SK-N-SH (cell line): ENCODE measurements around the gene ATP1A4. TPM values are rescaled to one million over a fixed set of nuclear protein-coding genes. Genes with fewer than 3 reads are reported as not detected.
A peak's percentile ranks its signal among the peaks of the same experiment; 100 is the strongest.

Experiments
- CTCF ChIA-PET: fragments of 300-600, 350-600 bp; formaldehyde crosslinking; extraction: SDS; loops from one replicate; lab custom pipeline; 2021; lab: Yijun Ruan, JAX
- POLR2A ChIA-PET: fragments of 350-600 bp; sonication (Branson Sonifier 250); formaldehyde crosslinking; extraction: SDS; loops from one replicate; lab custom pipeline; 2020; ENCODE audit warnings: antibody characterized with exemption, inconsistent platforms; lab: Yijun Ruan, JAX
- DNase-seq: peaks from one replicate; pipeline ENCODE4 v3.0.0; 2012
- H2AFZ ChIP-seq: fragments of 200-600 bp; sonication (generic); 2 replicates; pipeline ENCODE4 v1.8.1; 2016; ENCODE audit warnings: antibody characterized with exemption, mild to moderate bottlenecking, low read depth
- H3F3A ChIP-seq: fragments of 200-600 bp; sonication (generic); replicated peaks from 2 replicates; pipeline ENCODE3; 2016; ENCODE audit warnings: antibody characterized with exemption, mild to moderate bottlenecking; ENCODE audit not compliant: insufficient read depth
- H3K27ac ChIP-seq, 2 experiments: fragments of 200-500 bp in 1 of 2; fragments of 200-600 bp in 1 of 2; sonication (Bioruptor generic) in 1 of 2; sonication (generic), shearing (Covaris generic) in 1 of 2; 2 replicates each; pipeline versions ENCODE4 v1.5.1 to v1.6.1; 2014 to 2016; ENCODE audit warnings: low read depth in 2 of 2, inconsistent platforms in 1 of 2, low read length in 1 of 2, mild to moderate bottlenecking in 1 of 2, mixed read lengths in 1 of 2
- H3K27me3 ChIP-seq: fragments of 200-600 bp; sonication (generic), shearing (Covaris generic); 2 replicates; pipeline ENCODE4 v1.6.1; 2016; ENCODE audit warnings: mixed run types; ENCODE audit not compliant: insufficient read depth
- H3K36me3 ChIP-seq, 2 experiments: fragments of 200-500 bp in 1 of 2; fragments of 200-600 bp in 1 of 2; sonication (Bioruptor generic) in 1 of 2; sonication (generic) in 1 of 2; replicated peaks in 1 of 2; 2 replicates each; pipeline versions ENCODE3 to v1.5.1; 2014 to 2016; ENCODE audit warnings: low read length in 1 of 2, mild to moderate bottlenecking in 1 of 2; ENCODE audit not compliant: insufficient read depth in 2 of 2, control insufficient read depth in 1 of 2
- H3K4me1 ChIP-seq, 2 experiments: fragments of 200-500 bp in 1 of 2; fragments of 200-600 bp in 1 of 2; sonication (Bioruptor generic) in 1 of 2; sonication (generic), shearing (Covaris generic) in 1 of 2; 2 replicates each; pipeline versions ENCODE4 v1.5.1 to v1.6.1; 2014 to 2016; ENCODE audit warnings: low read depth in 1 of 2, low read length in 1 of 2, mixed run types in 1 of 2; ENCODE audit not compliant: insufficient read depth in 2 of 2, control insufficient read depth in 1 of 2
- H3K4me2 ChIP-seq: fragments of 200-600 bp; sonication (generic), shearing (Covaris generic); 2 replicates; pipeline ENCODE4 v1.6.1; 2017; ENCODE audit warnings: mixed run types
- H3K4me3 ChIP-seq, 2 experiments: fragments of 200-500 bp in 1 of 2; fragments of 200-600 bp in 1 of 2; sonication (Bioruptor generic) in 1 of 2; sonication (generic), shearing (Covaris generic) in 1 of 2; 2 replicates each; pipeline versions ENCODE4 v1.5.1 to v1.8.1; 2014 to 2016; ENCODE audit warnings: low read depth in 2 of 2, inconsistent platforms in 1 of 2, low read length in 1 of 2, mild to moderate bottlenecking in 1 of 2, mixed read lengths in 1 of 2, moderate library complexity in 1 of 2
- H3K79me2 ChIP-seq: fragments of 200-600 bp; sonication (generic); 2 replicates; pipeline ENCODE4 v1.8.1; 2017; ENCODE audit warnings: mild to moderate bottlenecking; ENCODE audit not compliant: insufficient read depth
- H3K9ac ChIP-seq: fragments of 200-600 bp; sonication (generic); 2 replicates; pipeline ENCODE4 v1.6.1; 2017; ENCODE audit warnings: mixed run types
- H3K9me2 ChIP-seq: fragments of 200-600 bp; sonication (generic); 2 replicates; pipeline ENCODE4 v1.6.1; 2017; ENCODE audit warnings: mixed run types
- H3K9me3 ChIP-seq: fragments of 200-600 bp; sonication (generic); 2 replicates; pipeline ENCODE4 v1.6.1; 2017; ENCODE audit warnings: mixed run types, mild to moderate bottlenecking, moderate library complexity
- H4K20me1 ChIP-seq: fragments of 200-600 bp; sonication (generic); 2 replicates; pipeline ENCODE4 v1.6.1; 2017; ENCODE audit warnings: mild to moderate bottlenecking, mixed run types; ENCODE audit not compliant: insufficient read depth
- FOXJ3 ChIP-seq: sonication (generic); formaldehyde crosslinking; IDR thresholded peaks from 2 replicates; pipeline ENCODE4 v1.5.1; 2020; ENCODE audit warnings: mild to moderate bottlenecking, missing genetic modification reagents
- FOXM1 ChIP-seq: IDR thresholded peaks from 2 replicates; pipeline ENCODE4 v1.4.0; 2012; ENCODE audit warnings: low read depth, mild to moderate bottlenecking
- MXI1 ChIP-seq: IDR thresholded peaks from 2 replicates; pipeline ENCODE4 v1.6.1; 2012; ENCODE audit warnings: mild to moderate bottlenecking, low read depth, low read length, improper control_type of control experiment
- NFIC ChIP-seq: IDR thresholded peaks from 2 replicates; pipeline ENCODE4 v1.4.0; 2012; ENCODE audit warnings: borderline replicate concordance
- RAD21 ChIP-seq: IDR thresholded peaks from 2 replicates; pipeline ENCODE4 v1.6.1; 2012; ENCODE audit warnings: mild to moderate bottlenecking, low read length
- RXRA ChIP-seq: IDR thresholded peaks from 2 replicates; pipeline ENCODE4 v1.4.0; 2012; ENCODE audit warnings: low read depth, mild to moderate bottlenecking, borderline replicate concordance
- TCF12 ChIP-seq: IDR thresholded peaks from 2 replicates; pipeline ENCODE4 v1.4.0; 2012
- YY1 ChIP-seq: IDR thresholded peaks from 2 replicates; pipeline ENCODE4 v1.4.0; 2012; ENCODE audit warnings: low read depth, mild to moderate bottlenecking
- WGBS: methylation state at CpG from one replicate; pipeline ENCODE4 v1.1.6; 2017; ENCODE audit warnings: low lambda C conversion rate; 5-methylcytosine and 5-hydroxymethylcytosine counted together
- polyA plus RNA-seq, 3 experiments: library from polyadenylated mRNA; depleted of rRNA; stranded (reverse); fragments of >200 nt; gene quantifications; 2 replicates each; pipeline ENCODE4 v1.2.3, GENCODE V29; 2012
- TF ChIP-seq, protein P1 (sequence below): IDR thresholded peaks from 2 replicates; pipeline ENCODE4; 2012
- TF ChIP-seq, protein P2 (sequence below): IDR thresholded peaks from 2 replicates; pipeline ENCODE4 v1.6.1; 2012; ENCODE audit warnings: mild to moderate bottlenecking, low read depth, low read length, moderate library complexity
- TF ChIP-seq, protein P3 (sequence below): fragments of 150-350 bp; IDR thresholded peaks from 2 replicates; pipeline ENCODE4 v1.6.1; 2017; ENCODE audit warnings: antibody characterized with exemption, low read length, low read depth, borderline replicate concordance

Gene ATP1A4
- polyA plus RNA-seq, 1 of the 3 experiments (the other 2 are of a cell fraction): not detected

DNA sequence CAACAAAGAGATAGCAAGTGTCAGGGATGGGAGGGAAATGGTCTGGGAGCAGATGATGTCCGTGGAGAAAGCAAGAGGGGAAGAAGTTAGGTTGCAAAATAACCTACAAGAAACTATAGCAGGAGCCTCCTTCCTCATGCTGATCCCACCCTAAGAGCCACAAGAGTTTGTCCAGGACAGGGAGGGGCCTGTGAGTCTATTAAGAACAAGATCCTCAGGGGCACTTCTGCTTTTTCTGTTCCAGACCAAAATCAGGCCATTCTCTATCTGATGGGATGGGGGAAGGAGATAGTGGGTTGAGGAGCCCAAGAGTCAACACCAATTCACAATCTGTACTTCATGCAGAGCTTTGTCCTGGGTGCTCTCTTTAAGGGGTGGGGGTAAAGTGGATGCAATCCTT lies 7.7 kb upstream of the ATP1A4 start (continued):
- TF ChIP-seq, protein P1, sequence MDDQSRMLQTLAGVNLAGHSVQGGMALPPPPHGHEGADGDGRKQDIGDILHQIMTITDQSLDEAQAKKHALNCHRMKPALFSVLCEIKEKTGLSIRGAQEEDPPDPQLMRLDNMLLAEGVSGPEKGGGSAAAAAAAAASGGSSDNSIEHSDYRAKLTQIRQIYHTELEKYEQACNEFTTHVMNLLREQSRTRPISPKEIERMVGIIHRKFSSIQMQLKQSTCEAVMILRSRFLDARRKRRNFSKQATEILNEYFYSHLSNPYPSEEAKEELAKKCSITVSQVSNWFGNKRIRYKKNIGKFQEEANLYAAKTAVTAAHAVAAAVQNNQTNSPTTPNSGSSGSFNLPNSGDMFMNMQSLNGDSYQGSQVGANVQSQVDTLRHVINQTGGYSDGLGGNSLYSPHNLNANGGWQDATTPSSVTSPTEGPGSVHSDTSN: no peak
- TF ChIP-seq, protein P2, sequence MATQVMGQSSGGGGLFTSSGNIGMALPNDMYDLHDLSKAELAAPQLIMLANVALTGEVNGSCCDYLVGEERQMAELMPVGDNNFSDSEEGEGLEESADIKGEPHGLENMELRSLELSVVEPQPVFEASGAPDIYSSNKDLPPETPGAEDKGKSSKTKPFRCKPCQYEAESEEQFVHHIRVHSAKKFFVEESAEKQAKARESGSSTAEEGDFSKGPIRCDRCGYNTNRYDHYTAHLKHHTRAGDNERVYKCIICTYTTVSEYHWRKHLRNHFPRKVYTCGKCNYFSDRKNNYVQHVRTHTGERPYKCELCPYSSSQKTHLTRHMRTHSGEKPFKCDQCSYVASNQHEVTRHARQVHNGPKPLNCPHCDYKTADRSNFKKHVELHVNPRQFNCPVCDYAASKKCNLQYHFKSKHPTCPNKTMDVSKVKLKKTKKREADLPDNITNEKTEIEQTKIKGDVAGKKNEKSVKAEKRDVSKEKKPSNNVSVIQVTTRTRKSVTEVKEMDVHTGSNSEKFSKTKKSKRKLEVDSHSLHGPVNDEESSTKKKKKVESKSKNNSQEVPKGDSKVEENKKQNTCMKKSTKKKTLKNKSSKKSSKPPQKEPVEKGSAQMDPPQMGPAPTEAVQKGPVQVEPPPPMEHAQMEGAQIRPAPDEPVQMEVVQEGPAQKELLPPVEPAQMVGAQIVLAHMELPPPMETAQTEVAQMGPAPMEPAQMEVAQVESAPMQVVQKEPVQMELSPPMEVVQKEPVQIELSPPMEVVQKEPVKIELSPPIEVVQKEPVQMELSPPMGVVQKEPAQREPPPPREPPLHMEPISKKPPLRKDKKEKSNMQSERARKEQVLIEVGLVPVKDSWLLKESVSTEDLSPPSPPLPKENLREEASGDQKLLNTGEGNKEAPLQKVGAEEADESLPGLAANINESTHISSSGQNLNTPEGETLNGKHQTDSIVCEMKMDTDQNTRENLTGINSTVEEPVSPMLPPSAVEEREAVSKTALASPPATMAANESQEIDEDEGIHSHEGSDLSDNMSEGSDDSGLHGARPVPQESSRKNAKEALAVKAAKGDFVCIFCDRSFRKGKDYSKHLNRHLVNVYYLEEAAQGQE: no peak
- TF ChIP-seq FOXJ3 (CRISPR knock-in tag) (no peak), TCF12 (no peak)
- TF ChIP-seq, protein P3, sequence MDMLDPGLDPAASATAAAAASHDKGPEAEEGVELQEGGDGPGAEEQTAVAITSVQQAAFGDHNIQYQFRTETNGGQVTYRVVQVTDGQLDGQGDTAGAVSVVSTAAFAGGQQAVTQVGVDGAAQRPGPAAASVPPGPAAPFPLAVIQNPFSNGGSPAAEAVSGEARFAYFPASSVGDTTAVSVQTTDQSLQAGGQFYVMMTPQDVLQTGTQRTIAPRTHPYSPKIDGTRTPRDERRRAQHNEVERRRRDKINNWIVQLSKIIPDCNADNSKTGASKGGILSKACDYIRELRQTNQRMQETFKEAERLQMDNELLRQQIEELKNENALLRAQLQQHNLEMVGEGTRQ: no peak

DNA sequence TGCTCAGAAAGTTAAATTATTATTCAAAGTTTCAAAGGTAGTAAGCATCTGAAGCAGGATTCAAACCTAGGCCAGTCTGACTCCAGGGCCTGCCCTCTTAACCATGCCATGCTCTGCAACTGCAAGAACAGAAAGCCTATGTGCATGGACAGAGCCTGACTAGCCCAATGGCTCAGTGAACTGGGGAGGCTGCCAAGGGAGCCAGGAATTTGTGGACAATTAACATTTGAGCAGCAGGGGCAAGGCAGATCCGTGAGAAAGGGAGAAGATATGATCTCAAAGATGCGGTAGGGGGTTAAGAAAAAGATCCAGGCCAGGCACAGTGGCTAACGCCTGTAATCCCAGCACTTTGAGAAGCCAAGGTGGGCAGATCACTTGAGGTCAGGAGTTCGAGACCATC lies 6.5 kb upstream of the ATP1A4 start:
- Histone ChIP-seq H3K4me2 (peak overlapping the region; percentile 29; the same call in 1 of the 2 replicates), H3K9me2 (no peaks in the 10 kb centered on the region), H3K27me3 (peaks cover 26% of the 10 kb centered on the region; the same call in 1 of the 2 replicates), H3K4me1 (0 out of 4 replicates have a peak, but pooled peaks cover 0 to 7% of the 10 kb centered on the region in 2 experiments), H3K79me2 (no peaks in the 10 kb centered on the region), H4K20me1 (no peaks in the 10 kb centered on the region), H3K36me3 (no peaks in the 10 kb centered on the region), H2AFZ (no peak overlapping the region), H3K4me3 (no peak overlapping the region), H3K27ac (peak overlapping the region in 1 of 2 experiments; percentile 23; a peak in 1 of 4 replicates), H3K9me3 (no peaks in the 10 kb centered on the region), H3F3A (no peaks in the 10 kb centered on the region), H3K9ac (no peak overlapping the region)
- no peak for DNase-seq
- ChIA-PET CTCF (interaction anchor here (1.2 to 1.8 kb wide), 2 partner anchors 27 to 75 kb away, joined by 3 to 4 read pairs; no protein-coding TSS in a partner anchor), POLR2A (no interaction called here)
- WGBS: 39% methylated on average over 4 of the region's 4 CpGs
- no peak for TF ChIP-seq MXI1
- TF ChIP-seq RXRA: no peak
- TF ChIP-seq NFIC: no peak
- TF ChIP-seq YY1: no peak
- TF ChIP-seq, protein P1: no peak
- no peak for TF ChIP-seq RAD21
- no peak for TF ChIP-seq FOXM1
- TF ChIP-seq, protein P2: no peak
